Colonic mucosa (tissue), 4 donors: ENCODE results near the gene TEX10. TPM values are rescaled to one million over a fixed set of nuclear protein-coding genes. Genes with fewer than 3 reads are reported as not detected.

Experiments used
- DNase-seq: peaks from one replicate; pipeline ENCODE4 v3.0.0-alpha.2; 2020
- H3K27ac ChIP-seq: fragments of 200-600 bp; one replicate; pipeline ENCODE4 v1.8.0; 2021
- H3K27me3 ChIP-seq: fragments of 200-600 bp; one replicate; pipeline ENCODE4 v1.8.0; 2021
- H3K36me3 ChIP-seq: fragments of 200-600 bp; one replicate; pipeline ENCODE4 v1.8.0; 2021
- H3K4me1 ChIP-seq: fragments of 200-600 bp; one replicate; pipeline ENCODE4 v1.8.0; 2021; ENCODE audit warnings: mild to moderate bottlenecking
- H3K4me3 ChIP-seq: fragments of 200-600 bp; one replicate; pipeline ENCODE4 v1.8.0; 2021
- H3K9ac ChIP-seq, 2 donors: one replicate each; pipeline ENCODE4 v1.7.0; 2013; ENCODE audit warnings: control low read depth in 2 of 2, low read depth in 2 of 2, low read length in 2 of 2
- H3K9me3 ChIP-seq: fragments of 200-600 bp; one replicate; pipeline ENCODE4 v1.8.0; 2021
- CTCF ChIP-seq: fragments of 200-600 bp; IDR thresholded peaks from one replicate; pipeline ENCODE4 v1.8.0; 2022; ENCODE audit warnings: antibody characterized with exemption, mild to moderate bottlenecking
- intact Hi-C: fragments of 100-400 bp; cut with DNase I; formaldehyde crosslinking; loops from one replicate; pipeline ENCODE4 v1.14.1; 2022
- total RNA-seq, 2 donors: library from RNA; stranded (reverse); fragmentation: NEBNext Ultra II Directional in 1 of 2; extraction: Animal tissue kit (Norgen Biotek cat#: 25700) in 1 of 2; gene quantifications; one replicate each; pipeline ENCODE4 v1.2.1, GENCODE V29; 2021
- donor health status: healthy.
- donor health status: DM: no; HTN: no; CAD: no.
- donor health status: DM: no; HTN: no; CAD: no.

TEX10 gene
- total RNA-seq, 2 donors from 2014 or later, result 8.3 to 11.5 TPM

GRCh38 chr9:100370064-100370723 is 17.5 kb upstream of the TEX10 start:
- no peak overlapping the region for H3K27ac ChIP-seq
- H3K4me3 ChIP-seq, result no peak overlapping the region
- no peak for TF ChIP-seq CTCF
- no peaks in the 10 kb centered on the region for H3K4me1 ChIP-seq
- H3K36me3 ChIP-seq, result no peaks in the 10 kb centered on the region
- no peak for DNase-seq
- H3K9ac ChIP-seq, result no peak overlapping the region
- no peaks in the 10 kb centered on the region for H3K27me3 ChIP-seq
- intact Hi-C loops, result no loop called here
- H3K9me3 ChIP-seq, result no peaks in the 10 kb centered on the region

- Histone ChIP-seq H3K27ac (no peak overlapping the region), H3K4me3 (no peak overlapping the region), H3K9ac (no peak overlapping the region), H3K4me1 (no peaks in the 10 kb centered on the region), H3K36me3 (no peaks in the 10 kb centered on the region), H3K27me3 (no peaks in the 10 kb centered on the region), H3K9me3 (no peaks in the 10 kb centered on the region)
- DNase-seq, result no peak
- intact Hi-C loops, result no loop called here
- no peak for TF ChIP-seq CTCF
Observed at GRCh38 chr9:100368672-100369071, 15.9 kb upstream of the TEX10 start.

- no peak for TF ChIP-seq CTCF
- Histone ChIP-seq H3K27me3 (no peaks in the 10 kb centered on the region), H3K4me3 (no peak overlapping the region)
Observed at GRCh38 chr9:100366121-100366520, 13.4 kb upstream of the TEX10 start.

GRCh38 chr9:100364013-100364412 is 11.3 kb upstream of the TEX10 start:
- no peak overlapping the region for H3K9ac ChIP-seq
- no peak for DNase-seq
- H3K4me3 ChIP-seq, result no peak overlapping the region
- H3K36me3 ChIP-seq, result no peaks in the 10 kb centered on the region
- no peaks in the 10 kb centered on the region for H3K4me1 ChIP-seq
- no peak overlapping the region for H3K27ac ChIP-seq
- intact Hi-C loops, result no loop called here
- H3K27me3 ChIP-seq, result no peaks in the 10 kb centered on the region
- no peak for TF ChIP-seq CTCF
- no peaks in the 10 kb centered on the region for H3K9me3 ChIP-seq

More at GRCh38 chr9:100366121-100366520, 13.4 kb upstream of the TEX10 start:
- DNase-seq, result no peak
- intact Hi-C loops, result no loop called here
- Histone ChIP-seq H3K9ac (no peak overlapping the region), H3K9me3 (no peaks in the 10 kb centered on the region), H3K27ac (no peak overlapping the region), H3K4me1 (no peaks in the 10 kb centered on the region), H3K36me3 (no peaks in the 10 kb centered on the region)

GRCh38 chr9:100359057-100359456 is 6.3 kb upstream of the TEX10 start:
- no peak for TF ChIP-seq CTCF
- no peak overlapping the region for H3K27ac ChIP-seq
- H3K27me3 ChIP-seq, result no peaks in the 10 kb centered on the region
- H3K9me3 ChIP-seq, result no peaks in the 10 kb centered on the region
- no peak for DNase-seq
- no peaks in the 10 kb centered on the region for H3K4me1 ChIP-seq
- intact Hi-C loops, result no loop called here
- H3K9ac ChIP-seq, result no peak overlapping the region
- H3K36me3 ChIP-seq, result no peaks in the 10 kb centered on the region
- no peak overlapping the region for H3K4me3 ChIP-seq
